MM.1S (cell line): ENCODE measurements around the gene RPL10A.

Experiments used
- CTCF ChIP-seq: fragments of 300-600 bp; sonication (generic); IDR thresholded peaks from 2 replicates; pipeline ENCODE4 v1.5.1; 2016; ENCODE audit warnings: antibody characterized with exemption, low read length, mixed read lengths
- EZH2 ChIP-seq: fragments of 300-600 bp; sonication (generic); optimal IDR thresholded peaks from 2 replicates; pipeline ENCODE3; 2017; ENCODE audit warnings: low read depth, mild to moderate bottlenecking, antibody characterized with exemption, low read length, mixed read lengths
- EZH2phosphoT487 ChIP-seq: fragments of 300-600 bp; sonication (generic); IDR thresholded peaks from 2 replicates; pipeline ENCODE4 v1.6.1; 2018; ENCODE audit warnings: antibody characterized with exemption, low read length

GRCh38 chr6:35508542-35508941, 40.3 kb downstream of the RPL10A start:
- TF ChIP-seq CTCF (no peak), EZH2 (no peak), EZH2phosphoT487 (no peak)
